Right lobe of liver (tissue), 6 donors: ENCODE results near the gene COLEC12. TPM values are rescaled to one million over a fixed set of nuclear protein-coding genes. Genes with fewer than 3 reads are reported as not detected.

Source experiments
- ATAC-seq, 4 donors: fragments of 200-7000 bp; cut with Tn5 transposase; one replicate each; pipeline ENCODE4 v1.9.1; 2020; ENCODE audit warnings: mild to moderate bottlenecking in 4 of 4, moderate library complexity in 4 of 4
- DNase-seq, 3 donors: peaks; one replicate each; pipeline ENCODE4 v3.0.0-alpha.2; 2020
- H3K27ac ChIP-seq, 3 donors: fragments of 200-600 bp; one replicate each; pipeline ENCODE4 v1.8.0; 2022
- H3K27me3 ChIP-seq, 2 donors: fragments of 200-600 bp; one replicate each; pipeline ENCODE4 v1.8.0; 2022
- H3K36me3 ChIP-seq, 4 donors: fragments of 200-600 bp; sonication (generic) in 1 of 4; one replicate each; pipeline versions ENCODE4 v1.5.1 to v1.8.0; 2017 to 2022; ENCODE audit warnings: control low read depth in 1 of 4
- H3K4me1 ChIP-seq, 4 donors: fragments of 200-600 bp; sonication (generic) in 1 of 4; one replicate each; pipeline versions ENCODE4 v1.5.1 to v1.8.0; 2017 to 2022; ENCODE audit warnings: control low read depth in 1 of 4
- H3K4me3 ChIP-seq, 3 donors: fragments of 200-600 bp; one replicate each; pipeline ENCODE4 v1.8.0; 2022
- H3K9me3 ChIP-seq, 4 donors: fragments of 200-600 bp; sonication (generic) in 1 of 4; one replicate each; pipeline versions ENCODE4 v1.5.1 to v1.8.0; 2017 to 2022; ENCODE audit warnings: control low read depth in 1 of 4
- CTCF ChIP-seq, 4 donors: fragments of 200-600 bp in 3 of 4; fragments of 450-650 bp in 1 of 4; IDR thresholded peaks; one replicate each; pipeline versions ENCODE4 v1.5.1 to v1.8.0; 2016 to 2022; ENCODE audit warnings: antibody characterized with exemption in 4 of 4, mild to moderate bottlenecking in 2 of 4
- POLR2A ChIP-seq: fragments of 450-650 bp; IDR thresholded peaks from one replicate; pipeline ENCODE4 v1.6.1; 2017; ENCODE audit warnings: antibody characterized with exemption, mild to moderate bottlenecking
- WGBS: methylation state at CpG from one replicate; pipeline ENCODE4 v1.1.6; 2018; ENCODE audit warnings: low coverage, low lambda C conversion rate; ENCODE audit not compliant: insufficient coverage; ENCODE audit errors: missing lambda C conversion rate; 5-methylcytosine and 5-hydroxymethylcytosine counted together
- intact Hi-C, 2 donors: fragments of 100-400 bp; cut with DNase I; formaldehyde crosslinking; loops; one replicate each; pipeline versions ENCODE4 v1.11.2 to v1.14.1; 2022
- total RNA-seq, 6 experiments: library from RNA; depleted of rRNA in 2 of 6; stranded (reverse); fragments of >200 nt in 2 of 6; fragmentation: NEBNext Ultra II Directional in 3 of 6; extraction: Animal tissue kit (Norgen Biotek cat#: 25700) in 3 of 6; gene quantifications; one replicate each; pipeline versions ENCODE4 v1.1.0 to v1.2.4, GENCODE V29; 2016 to 2023
- donor health status: DM: no; HTN: yes; CAD: no.
- donor health status: DM: no; HTN: no; CAD: no.
- donor health status: DM: no; HTN: no; CAD: no.
- donor health status: DM: no; HTN: yes; CAD: no.
- donor health status: DM: no; HTN: yes; CAD: no.

Gene COLEC12
- total RNA-seq, 6 experiments from 2014 or later: 0.12 to 1.00 (median 0.37) TPM; not detected in 1

GRCh38 chr18:505483-506122 is 5.1 kb upstream of the COLEC12 start:
- intact Hi-C loops: no loop called here
- Histone ChIP-seq H3K27me3 (no peaks in the 10 kb centered on the region), H3K9me3 (no peaks in the 10 kb centered on the region), H3K4me3 (no peak overlapping the region), H3K4me1 (no peaks in the 10 kb centered on the region), H3K36me3 (no peaks in the 10 kb centered on the region), H3K27ac (no peak overlapping the region)
- 58% methylated on average over 6 of the region's 6 CpGs for WGBS
- DNase-seq (no peak), ATAC-seq (no peak)
- TF ChIP-seq CTCF (IDR thresholded peaks at IDR 0.05) (no peak), POLR2A (no peak)

- intact Hi-C loops: no loop called here
- Histone ChIP-seq H3K4me1 (no peaks in the 10 kb centered on the region), H3K9me3 (no peaks in the 10 kb centered on the region), H3K27ac (no peak overlapping the region), H3K36me3 (no peaks in the 10 kb centered on the region), H3K4me3 (no peak overlapping the region), H3K27me3 (peaks cover 0 to 6% of the 10 kb centered on the region in 2 donors)
- no peak for ATAC-seq
- DNase-seq: no peak
- TF ChIP-seq POLR2A (no peak), CTCF (IDR thresholded peaks at IDR 0.05) (no peak)
- WGBS: 17% methylated on average over 10 of the region's 11 CpGs
These were observed 859 bp upstream of the COLEC12 start for GRCh38 chr18:501406-501714.

- intact Hi-C loops: no loop called here
These were observed 497 bp downstream of the COLEC12 start for GRCh38 chr18:499776-500631.

More at GRCh38 chr18:499776-500631, 497 bp downstream of the COLEC12 start:
- DNase-seq: no peak
- peak overlapping the region in 2 of 3 donors; percentile 18 to 26 for H3K4me3 ChIP-seq
- H3K9me3 ChIP-seq: no peaks in the 10 kb centered on the region
- no peak overlapping the region for H3K27ac ChIP-seq
- no peaks in the 10 kb centered on the region for H3K36me3 ChIP-seq
- H3K27me3 ChIP-seq: peaks cover 0 to 6% of the 10 kb centered on the region in 2 donors
- no peaks in the 10 kb centered on the region for H3K4me1 ChIP-seq
- WGBS: under 1% methylated on average over 15 of the region's 93 CpGs
- no peak for ATAC-seq
- no peak for TF ChIP-seq POLR2A
- TF ChIP-seq CTCF (IDR thresholded peaks at IDR 0.05): no peak
